ENCODE measurements around the gene SYT6. TPM values are rescaled to one million over a fixed set of nuclear protein-coding genes. Genes with fewer than 3 reads are reported as not detected.

The SYT6 gene
- total RNA-seq, 1 experiment from 2014 or later = 66.0 TPM

DNA sequence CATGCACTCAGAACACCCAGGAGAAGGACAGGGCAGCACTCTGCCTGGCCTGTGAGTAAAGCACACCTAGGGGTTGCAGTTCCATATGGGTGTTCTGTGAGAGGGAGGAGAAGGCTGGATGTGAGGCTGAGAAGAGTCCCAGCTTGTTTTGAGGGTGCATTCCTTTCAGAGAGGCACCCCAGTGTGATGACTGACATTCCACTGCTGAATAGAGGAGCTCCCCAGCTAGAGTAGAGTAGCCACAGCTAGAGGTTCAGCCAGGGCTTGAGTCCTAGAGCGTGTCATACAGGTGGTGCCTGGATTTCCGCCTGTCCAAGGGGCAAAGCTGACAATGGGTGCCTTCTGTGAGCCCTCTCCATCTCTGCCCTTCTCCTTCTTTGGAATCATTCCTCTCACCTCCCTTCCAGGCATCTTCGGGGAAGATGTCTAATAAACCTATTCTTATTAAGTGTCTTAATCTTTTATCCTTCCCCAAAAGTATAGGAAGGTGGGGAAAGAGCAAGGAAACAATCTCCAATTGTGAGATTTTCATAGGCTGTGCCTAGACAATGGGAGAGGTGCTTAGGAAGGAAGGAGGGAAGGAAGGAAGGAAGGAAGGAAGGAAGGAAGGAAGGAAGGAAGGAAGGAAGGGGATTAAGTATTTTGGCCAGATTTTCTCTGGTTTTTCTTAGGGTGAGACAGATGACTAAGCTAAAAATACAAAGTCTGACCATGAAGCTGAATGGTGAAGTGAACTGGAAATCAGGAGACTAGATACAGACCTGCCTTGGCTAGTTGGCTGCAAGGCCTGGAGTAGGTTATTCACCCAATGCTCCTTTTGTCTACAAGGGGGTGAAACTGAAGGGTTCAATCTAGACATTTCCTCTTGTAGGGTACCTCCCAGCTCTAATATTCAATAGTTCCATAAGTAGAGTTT, 43.6 kb upstream of the SYT6 start:
- POLR2A ChIA-PET (ENCODE audit: low non-redundant PET) = interaction anchor here (0.6 to 1.1 kb wide), 6 partner anchors 46 to 684 kb away, joined by 3 to 6 read pairs (median 4); partner anchors contain the start of gene OLFML3

DNA sequence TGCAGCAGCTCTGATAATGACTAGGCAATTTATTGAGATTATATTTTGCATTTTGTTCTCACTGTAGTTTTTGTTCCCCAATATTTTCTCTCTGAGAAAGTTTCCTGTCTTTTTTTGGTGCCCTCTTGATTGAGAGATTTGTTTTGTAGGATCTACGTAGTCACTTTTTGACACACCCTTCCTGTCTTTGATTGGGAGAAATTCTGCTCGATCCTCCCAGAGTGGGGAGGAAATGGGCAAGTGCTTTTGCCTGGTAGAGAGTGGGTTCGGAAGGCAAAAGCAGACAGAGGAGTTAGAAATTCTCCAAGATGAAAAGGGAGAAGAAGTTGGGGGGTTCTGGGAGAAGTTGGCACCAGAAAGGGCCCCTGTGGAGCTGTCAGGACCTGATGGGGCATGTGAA, 42.1 kb upstream of the SYT6 start:
- TF ChIP-seq, protein P1, sequence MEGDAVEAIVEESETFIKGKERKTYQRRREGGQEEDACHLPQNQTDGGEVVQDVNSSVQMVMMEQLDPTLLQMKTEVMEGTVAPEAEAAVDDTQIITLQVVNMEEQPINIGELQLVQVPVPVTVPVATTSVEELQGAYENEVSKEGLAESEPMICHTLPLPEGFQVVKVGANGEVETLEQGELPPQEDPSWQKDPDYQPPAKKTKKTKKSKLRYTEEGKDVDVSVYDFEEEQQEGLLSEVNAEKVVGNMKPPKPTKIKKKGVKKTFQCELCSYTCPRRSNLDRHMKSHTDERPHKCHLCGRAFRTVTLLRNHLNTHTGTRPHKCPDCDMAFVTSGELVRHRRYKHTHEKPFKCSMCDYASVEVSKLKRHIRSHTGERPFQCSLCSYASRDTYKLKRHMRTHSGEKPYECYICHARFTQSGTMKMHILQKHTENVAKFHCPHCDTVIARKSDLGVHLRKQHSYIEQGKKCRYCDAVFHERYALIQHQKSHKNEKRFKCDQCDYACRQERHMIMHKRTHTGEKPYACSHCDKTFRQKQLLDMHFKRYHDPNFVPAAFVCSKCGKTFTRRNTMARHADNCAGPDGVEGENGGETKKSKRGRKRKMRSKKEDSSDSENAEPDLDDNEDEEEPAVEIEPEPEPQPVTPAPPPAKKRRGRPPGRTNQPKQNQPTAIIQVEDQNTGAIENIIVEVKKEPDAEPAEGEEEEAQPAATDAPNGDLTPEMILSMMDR (conservative IDR thresholded peaks at IDR 0.05; ENCODE audit: low read depth, low read length) = no peak
- no peak for TF ChIP-seq EZH2 (IDR thresholded peaks at IDR 0.05; ENCODE audit: borderline replicate concordance, low read depth, low read length, poor library complexity, severe bottlenecking)
- ChIA-PET POLR2A (ENCODE audit: low non-redundant PET) (no interaction called here), CTCF (no interaction called here)
- DNase-seq (ENCODE audit: low spot score) = peak; percentile 80
- intact Hi-C loops (cut with micrococcal nuclease; ENCODE audit: unreplicated experiment) = loop anchor here (2.0 kb wide), 1 partner anchor 87 kb away; no protein-coding TSS in a partner anchor
- no TSS peak for BruUV-seq (replicated peaks)
- Histone ChIP-seq H3K4me3 (ENCODE audit: low read depth, low read length, poor library complexity, severe bottlenecking) (no peak overlapping the region), H3K27ac (ENCODE audit: low read depth, low read length, poor library complexity, severe bottlenecking) (peak overlapping the region; percentile 99), H3K9me3 (ENCODE audit: low read depth, low read length, poor library complexity, severe bottlenecking) (peaks cover 7% of the 10 kb centered on the region), H3K36me3 (ENCODE audit: insufficient read depth, low read length, poor library complexity, severe bottlenecking) (no peaks in the 10 kb centered on the region), H3K4me1 (ENCODE audit: insufficient read depth, low read length, poor library complexity, severe bottlenecking) (peaks cover 54% of the 10 kb centered on the region), H3K27me3 (replicated peaks; ENCODE audit: insufficient read depth, low read depth, low read length, poor library complexity) (no peaks in the 10 kb centered on the region)

More for the DNA sequence above, 43.6 kb upstream of the SYT6 start:
- no TSS peak for BruUV-seq (replicated peaks)
- H3K27ac ChIP-seq (ENCODE audit: low read depth, low read length, poor library complexity, severe bottlenecking) = peak overlapping the region; percentile 99
- DNase-seq (ENCODE audit: low spot score) = peak; percentile 96
- H3K36me3 ChIP-seq (ENCODE audit: insufficient read depth, low read length, poor library complexity, severe bottlenecking) = no peaks in the 10 kb centered on the region
- H3K27me3 ChIP-seq (replicated peaks; ENCODE audit: insufficient read depth, low read depth, low read length, poor library complexity) = no peaks in the 10 kb centered on the region
- H3K4me1 ChIP-seq (ENCODE audit: insufficient read depth, low read length, poor library complexity, severe bottlenecking) = peaks cover 63% of the 10 kb centered on the region
- intact Hi-C loops (cut with micrococcal nuclease; ENCODE audit: unreplicated experiment) = loop anchor here (1.0 to 2.0 kb wide), 4 partner anchors 44 to 347 kb away; partner anchors contain the start of genes OLFML3 and SYT6
- TF ChIP-seq EZH2 (IDR thresholded peaks at IDR 0.05; ENCODE audit: borderline replicate concordance, low read depth, low read length, poor library complexity, severe bottlenecking) = no peak
- TF ChIP-seq, protein P1 (conservative IDR thresholded peaks at IDR 0.05; ENCODE audit: low read depth, low read length) = no peak
- CTCF ChIA-PET = interaction anchor here (1.1 to 1.4 kb wide), 5 partner anchors 44 to 347 kb away, joined by 3 to 8 read pairs (median 4); partner anchors contain the start of genes OLFML3 and SYT6
- H3K9me3 ChIP-seq (ENCODE audit: low read depth, low read length, poor library complexity, severe bottlenecking) = peaks cover 7% of the 10 kb centered on the region
- no peak overlapping the region for H3K4me3 ChIP-seq (ENCODE audit: low read depth, low read length, poor library complexity, severe bottlenecking)

DNA sequence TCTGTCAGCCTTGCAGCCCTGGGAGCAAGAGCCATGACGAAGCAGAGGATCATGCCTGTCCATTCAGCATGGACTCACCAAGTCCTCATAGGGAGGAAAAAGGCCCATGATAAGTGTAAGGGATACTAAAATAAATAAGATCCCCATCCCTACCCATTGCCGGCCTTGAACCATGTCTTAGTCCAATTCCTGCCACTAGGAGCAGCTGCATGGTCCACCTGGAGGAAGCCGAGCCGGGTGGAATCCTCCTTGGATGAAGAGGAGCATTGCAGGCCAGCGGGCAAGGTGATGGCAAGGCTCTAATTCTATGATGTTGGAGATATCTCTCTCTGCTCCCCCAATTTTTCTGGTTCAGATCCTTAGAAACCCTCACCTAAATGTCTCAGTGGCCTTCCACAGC, 38.7 kb upstream of the SYT6 start:
- H3K36me3 ChIP-seq (ENCODE audit: insufficient read depth, low read length, poor library complexity, severe bottlenecking) = no peaks in the 10 kb centered on the region
- no TSS peak for BruUV-seq (replicated peaks)
- intact Hi-C loops (cut with micrococcal nuclease; ENCODE audit: unreplicated experiment) = no loop called here
- no peaks in the 10 kb centered on the region for H3K27me3 ChIP-seq (replicated peaks; ENCODE audit: insufficient read depth, low read depth, low read length, poor library complexity)
- H3K4me1 ChIP-seq (ENCODE audit: insufficient read depth, low read length, poor library complexity, severe bottlenecking) = peaks cover 22% of the 10 kb centered on the region
- peaks cover 7% of the 10 kb centered on the region for H3K9me3 ChIP-seq (ENCODE audit: low read depth, low read length, poor library complexity, severe bottlenecking)
- DNase-seq (ENCODE audit: low spot score) = no peak
- ChIA-PET POLR2A (ENCODE audit: low non-redundant PET) (no interaction called here), CTCF (no interaction called here)
- H3K4me3 ChIP-seq (ENCODE audit: low read depth, low read length, poor library complexity, severe bottlenecking) = no peak overlapping the region
- H3K27ac ChIP-seq (ENCODE audit: low read depth, low read length, poor library complexity, severe bottlenecking) = no peak overlapping the region
- no peak for TF ChIP-seq EZH2 (IDR thresholded peaks at IDR 0.05; ENCODE audit: borderline replicate concordance, low read depth, low read length, poor library complexity, severe bottlenecking)
- TF ChIP-seq, protein P1 (conservative IDR thresholded peaks at IDR 0.05; ENCODE audit: low read depth, low read length) = no peak
